Mesenteric fat pad (tissue), 1 donor: Measurements from ENCODE around the gene ANXA9. TPM values are rescaled to one million over a fixed set of nuclear protein-coding genes. Genes with fewer than 3 reads are reported as not detected.

Experiments used
- DNase-seq: peaks from one replicate; pipeline ENCODE4 v3.0.0-alpha.2; 2020; ENCODE audit warnings: low spot score
- long read RNA-seq: library from polyadenylated mRNA; unstranded; transcript quantifications from one replicate; pipeline ENCODE4 v2.0.0, GENCODE V29; 2020
- total RNA-seq: library from RNA; stranded (reverse); fragmentation: NEBNext Ultra II Directional; extraction: Animal tissue kit (Norgen Biotek cat#: 25700); gene quantifications from one replicate; pipeline ENCODE4 v1.2.1, GENCODE V29; 2021
- donor health status: DM: yes; HTN: yes; CAD: no.

The ANXA9 gene, protein sequence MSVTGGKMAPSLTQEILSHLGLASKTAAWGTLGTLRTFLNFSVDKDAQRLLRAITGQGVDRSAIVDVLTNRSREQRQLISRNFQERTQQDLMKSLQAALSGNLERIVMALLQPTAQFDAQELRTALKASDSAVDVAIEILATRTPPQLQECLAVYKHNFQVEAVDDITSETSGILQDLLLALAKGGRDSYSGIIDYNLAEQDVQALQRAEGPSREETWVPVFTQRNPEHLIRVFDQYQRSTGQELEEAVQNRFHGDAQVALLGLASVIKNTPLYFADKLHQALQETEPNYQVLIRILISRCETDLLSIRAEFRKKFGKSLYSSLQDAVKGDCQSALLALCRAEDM
- 0.48 TPM for total RNA-seq
- long read RNA-seq, partial matches to known transcripts = 0 of 2 reads
- long read RNA-seq, other reads (novel, unspliced or antisense) = 2 of 2 reads

DNA sequence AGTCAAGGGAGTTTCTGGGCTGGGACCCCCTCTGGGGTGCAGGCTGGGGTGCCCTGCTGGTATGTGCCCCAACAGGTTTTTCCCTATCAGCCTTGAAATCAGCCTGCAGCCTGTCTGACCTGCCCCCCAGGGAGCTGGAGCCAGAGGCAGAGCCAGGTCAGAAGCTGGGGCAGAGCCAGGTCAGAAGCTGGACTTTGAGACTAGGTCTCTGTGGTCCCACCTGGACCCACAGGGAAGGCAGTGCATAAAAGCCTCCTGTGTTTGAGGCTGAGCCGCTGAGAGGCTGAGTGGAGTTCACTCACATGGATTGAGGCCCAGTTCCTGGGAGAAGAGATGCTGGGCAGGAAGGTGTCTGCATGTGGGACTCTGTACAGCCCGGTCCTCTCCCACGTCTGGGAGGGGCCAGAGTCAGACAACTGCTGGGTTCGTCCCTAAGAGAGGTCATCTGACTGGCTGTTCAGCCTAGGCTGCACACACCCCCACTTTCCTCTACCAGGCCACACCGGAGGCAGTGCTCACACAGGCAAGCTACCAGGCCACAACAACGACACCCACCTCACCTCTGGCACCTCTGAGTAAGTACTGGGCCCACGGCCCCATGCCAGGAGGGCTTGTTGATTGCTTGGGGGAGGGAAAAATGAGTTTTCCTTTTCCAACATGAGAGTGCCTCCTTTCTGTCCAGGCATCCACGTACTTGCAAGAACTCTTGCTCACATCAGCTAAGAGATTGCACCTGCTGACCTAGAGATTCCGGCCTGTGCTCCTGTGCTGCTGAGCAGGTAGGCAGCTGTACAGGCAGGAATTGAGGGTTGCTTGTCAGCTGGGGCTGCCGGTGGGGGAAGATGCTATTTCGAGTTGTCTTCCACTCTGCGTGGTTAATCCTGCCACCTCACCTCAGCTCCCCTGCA is at the start of gene ANXA9:
TSS of gene ANXA9 (plus strand) at position 488 of the 908 bp plus-strand sequence. CDS start 814 bp downstream, outside the sequence.
- DNase-seq = no peak

- DNase-seq = no peak
Measured at GRCh38 chr1:150944856-150945255, 37.2 kb upstream of the ANXA9 start.

DNA sequence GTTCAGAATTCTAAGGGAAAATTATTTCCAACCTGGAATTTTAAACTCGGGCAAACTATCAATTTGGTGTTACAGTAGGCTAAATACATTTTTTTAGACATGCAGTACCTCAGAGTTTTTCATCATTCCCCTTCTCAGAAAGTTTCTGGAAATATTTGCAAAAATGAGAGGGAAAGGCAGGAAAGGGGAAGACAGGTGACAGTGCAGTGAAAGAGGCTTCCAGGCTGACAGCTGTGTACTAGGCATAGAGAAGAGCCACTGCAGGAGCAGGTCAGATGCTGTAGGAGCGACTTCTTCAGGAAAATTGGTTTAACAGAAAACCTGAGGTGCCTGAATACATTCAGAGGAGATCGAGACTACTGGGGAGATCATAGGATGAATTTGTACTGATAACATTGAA is 27.4 kb upstream of the ANXA9 start:
- no peak for DNase-seq

- no peak for DNase-seq
Measured at GRCh38 chr1:150955280-150955679, 26.8 kb upstream of the ANXA9 start.

GRCh38 chr1:150957666-150958065 is 24.4 kb upstream of the ANXA9 start:
- peak; percentile 69 for DNase-seq

DNA sequence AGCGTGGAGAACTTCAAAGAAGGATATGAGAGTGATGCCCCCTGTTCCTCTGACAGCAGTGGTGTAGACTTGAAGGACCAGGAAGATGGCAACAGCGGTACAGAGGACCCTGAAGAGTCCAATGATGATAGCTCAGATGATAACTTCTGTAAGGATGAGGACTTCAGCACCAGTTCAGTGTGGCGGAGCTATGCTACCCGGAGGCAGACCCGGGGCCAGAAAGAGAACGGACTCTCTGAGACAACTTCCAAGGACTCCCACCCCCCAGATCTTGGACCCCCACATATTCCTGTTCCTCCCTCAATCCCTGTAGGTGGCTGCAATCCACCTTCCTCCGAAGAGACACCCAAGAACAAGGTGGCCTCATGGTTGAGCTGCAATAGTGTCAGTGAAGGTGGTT is 21.4 kb upstream of the ANXA9 start:
- peak; percentile 2 for DNase-seq

DNA sequence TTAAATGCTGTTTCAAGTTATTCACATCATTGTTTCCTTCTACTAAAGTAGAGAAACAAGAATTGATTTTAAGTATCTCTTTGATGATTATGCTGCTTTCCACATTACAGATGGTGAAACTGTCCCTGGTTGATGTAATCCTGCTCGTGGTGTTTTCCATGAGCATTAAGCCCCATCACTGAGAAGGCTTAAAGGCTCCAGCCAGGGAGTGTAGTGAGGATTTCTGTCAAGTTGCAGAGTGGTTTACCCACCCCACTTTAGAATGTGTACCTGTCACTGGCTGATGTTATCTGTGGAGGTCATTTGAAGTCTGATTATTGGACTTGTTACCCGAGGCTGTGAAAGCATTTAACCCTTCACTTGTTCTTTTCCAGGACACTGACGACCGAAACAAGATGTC is 20.3 kb upstream of the ANXA9 start:
- DNase-seq = no peak

DNA sequence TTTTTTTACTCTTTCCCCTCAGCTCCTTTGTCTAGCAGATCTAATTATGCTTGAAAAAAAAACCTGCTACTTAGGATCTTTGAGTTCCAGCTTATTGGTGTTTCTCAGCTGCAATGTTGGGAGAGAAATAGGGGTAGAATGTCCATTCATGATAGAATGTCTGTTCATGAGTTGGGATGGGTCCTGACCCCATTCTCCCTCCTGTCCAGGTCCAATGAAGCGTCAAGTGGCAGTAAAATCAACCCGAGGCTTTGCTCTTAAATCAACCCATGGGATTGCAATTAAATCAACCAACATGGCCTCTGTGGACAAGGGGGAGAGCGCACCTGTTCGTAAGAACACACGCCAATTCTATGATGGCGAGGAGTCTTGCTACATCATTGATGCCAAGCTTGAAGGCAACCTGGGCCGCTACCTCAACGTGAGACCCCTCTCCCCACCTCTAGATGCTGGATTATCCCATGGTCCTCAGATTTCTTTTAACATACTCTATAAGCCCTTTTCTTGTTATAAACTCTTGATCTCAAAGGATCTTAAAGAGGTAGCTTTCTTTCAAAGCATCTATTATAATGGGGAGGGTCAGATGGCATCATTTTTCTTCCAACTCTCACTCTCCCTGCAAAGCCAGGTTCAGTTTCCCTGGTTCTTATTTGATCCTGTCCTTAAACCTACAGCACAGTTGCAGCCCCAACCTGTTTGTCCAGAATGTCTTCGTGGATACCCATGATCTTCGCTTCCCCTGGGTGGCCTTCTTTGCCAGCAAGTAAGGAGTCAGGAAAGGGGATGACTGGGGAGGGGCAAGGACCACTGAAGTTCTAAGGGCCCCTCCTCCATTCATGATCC is 18.6 kb upstream of the ANXA9 start:
- DNase-seq = no peak

GRCh38 chr1:150964164-150964489 is 18.0 kb upstream of the ANXA9 start:
- DNase-seq = no peak

- no peak for DNase-seq
Measured at GRCh38 chr1:150965605-150966004, 16.5 kb upstream of the ANXA9 start.

DNA sequence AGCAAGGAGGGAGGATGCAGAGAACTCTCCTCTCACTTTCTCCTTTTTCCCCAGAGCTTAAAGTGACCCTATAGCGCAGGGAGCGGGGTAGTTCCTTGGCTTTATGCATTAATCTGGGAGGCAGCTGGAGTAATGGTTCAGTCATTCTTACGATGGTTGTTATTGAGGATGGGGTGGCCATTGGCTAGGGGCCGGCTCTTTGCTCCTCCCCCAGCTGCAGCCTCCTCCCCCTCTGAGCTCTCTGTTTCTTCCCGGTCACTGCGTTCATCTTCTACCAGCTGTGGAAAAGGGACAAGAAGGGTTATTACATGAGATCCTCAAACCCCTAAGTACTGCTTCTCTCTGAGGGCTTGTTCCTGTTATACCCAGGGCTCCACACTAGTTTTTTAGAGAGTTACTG is 16.1 kb upstream of the ANXA9 start:
- DNase-seq = no peak

- no peak for DNase-seq
Measured at GRCh38 chr1:150967936-150968335, 14.2 kb upstream of the ANXA9 start.

DNA sequence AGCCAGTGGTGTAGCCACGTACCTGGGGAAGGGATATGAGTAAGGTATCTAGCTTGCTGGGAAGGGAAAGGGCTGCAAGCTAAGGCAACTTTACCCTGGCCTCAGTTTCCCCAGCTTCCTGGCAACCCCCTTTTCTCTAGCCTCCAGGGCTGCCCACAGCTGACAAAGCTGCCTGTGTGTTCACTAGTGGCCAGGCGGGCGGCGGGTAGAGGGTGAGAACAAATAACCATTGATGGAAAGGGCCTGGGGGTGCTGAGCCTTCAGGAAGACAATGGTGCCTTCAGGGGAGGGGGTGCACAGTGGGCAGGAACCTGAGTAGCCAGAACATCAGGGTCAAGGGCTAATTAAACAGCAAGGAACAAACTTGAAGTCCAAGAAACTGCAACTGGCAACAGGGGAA is 13.6 kb upstream of the ANXA9 start:
- no peak for DNase-seq

- DNase-seq = no peak
Measured at GRCh38 chr1:150969626-150970025, 12.5 kb upstream of the ANXA9 start.

- DNase-seq = no peak
Measured at GRCh38 chr1:150970808-150971582, 11.1 kb upstream of the ANXA9 start.

DNA sequence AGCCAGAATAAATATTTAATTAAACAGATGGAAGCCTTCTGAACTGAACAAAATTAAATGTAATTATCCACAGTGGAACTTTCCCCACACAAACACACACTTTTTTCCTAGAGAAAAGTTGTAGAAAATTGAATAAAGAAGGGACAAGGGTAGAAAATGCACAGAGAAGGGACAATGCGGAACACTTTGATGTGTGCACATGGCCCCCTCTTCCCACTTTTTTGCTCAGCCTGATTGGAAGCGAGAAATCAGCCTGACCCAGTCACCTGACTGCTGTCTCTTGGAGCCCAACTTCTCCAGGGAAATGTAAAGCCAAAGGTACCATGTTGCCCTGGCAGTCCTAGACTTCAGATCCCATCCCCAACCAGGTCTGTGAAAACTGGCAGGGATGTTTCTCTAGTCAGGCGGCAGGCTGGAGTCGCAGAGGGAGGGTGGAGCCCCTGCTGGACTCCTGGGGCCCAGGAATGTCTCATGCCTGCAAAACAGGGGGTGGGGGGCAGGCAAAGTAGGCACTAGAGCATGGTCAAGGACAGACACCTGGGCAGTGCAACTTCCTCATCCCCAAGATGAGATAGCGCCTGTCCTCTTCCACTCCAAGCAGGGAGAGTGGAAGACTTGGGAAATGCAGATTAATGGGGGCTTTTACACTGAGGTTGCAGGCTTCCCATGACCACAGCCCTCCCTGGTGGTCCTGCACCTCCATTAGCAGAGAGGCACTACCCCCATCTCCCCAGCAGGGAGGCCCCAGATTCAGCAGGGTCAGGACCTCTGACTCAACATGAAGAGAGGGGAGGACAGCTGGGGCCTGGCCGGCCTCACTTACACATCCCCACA is 10.3 kb upstream of the ANXA9 start:
- DNase-seq = no peak

DNA sequence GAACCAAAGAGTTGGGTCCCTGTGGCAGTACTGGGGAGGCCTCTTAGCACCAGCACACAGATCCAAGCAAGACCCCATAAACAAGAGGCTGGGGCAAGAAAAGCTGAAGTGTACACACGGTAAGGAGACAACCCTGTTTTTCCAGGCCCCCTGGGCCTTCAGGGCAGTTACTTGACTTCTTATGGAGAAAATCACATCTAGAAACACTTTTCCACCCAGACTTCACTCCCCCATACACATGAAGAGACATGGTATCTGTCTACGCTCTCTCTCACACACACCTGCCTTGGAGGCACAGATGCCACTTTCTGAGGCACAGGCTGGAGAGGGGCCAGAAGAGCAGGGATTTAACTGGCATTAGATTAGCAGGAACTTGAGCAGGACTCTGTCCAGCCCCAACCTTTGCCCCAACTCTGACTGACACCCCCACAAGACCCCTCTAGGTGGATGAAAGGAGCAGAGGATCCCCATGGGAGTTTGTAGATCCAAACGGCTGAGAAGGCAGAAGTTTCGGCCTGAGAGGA is 9.6 kb upstream of the ANXA9 start:
- no peak for DNase-seq

DNA sequence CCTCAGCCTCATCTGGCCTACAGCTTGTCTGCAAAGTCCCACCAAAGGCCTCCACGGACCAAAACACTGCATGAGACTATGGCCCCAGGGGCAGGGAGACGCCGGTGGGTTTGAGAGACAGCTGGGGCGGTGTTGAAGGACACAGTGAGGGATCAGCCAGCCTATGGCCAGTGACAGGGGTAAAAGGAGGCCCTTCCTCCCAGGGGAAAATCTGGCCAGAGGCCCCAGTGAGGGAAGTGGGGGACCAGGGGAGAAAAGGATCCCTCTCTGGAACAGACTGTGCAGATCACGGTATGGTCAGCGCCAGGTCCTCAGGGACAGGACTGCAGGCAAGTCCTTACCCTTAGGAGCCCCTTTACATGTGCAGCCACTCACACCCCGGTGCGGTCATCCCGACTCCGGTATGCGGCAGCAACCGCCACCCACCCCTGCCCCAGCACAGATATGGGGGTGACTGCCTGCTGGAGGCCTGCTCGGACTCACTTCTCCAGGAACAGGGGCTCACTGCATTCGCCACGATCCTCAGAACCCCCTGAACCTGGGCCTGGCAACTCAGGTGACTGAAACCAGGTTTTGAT is 8.7 kb upstream of the ANXA9 start:
- DNase-seq = no peak
